ENCODE measurements around the gene IFI27. TPM values are rescaled to one million over a fixed set of nuclear protein-coding genes. Genes with fewer than 3 reads are reported as not detected.
A peak's percentile ranks its signal among the peaks of the same experiment; 100 is the strongest.

IFI27 gene
- total and polyA plus RNA-seq, 10 of the 15 experiments (the other 5 are each of a cell fraction or from before 2014, with no cell fraction given): 1.1 to 45.5 (median 3.3) TPM

GRCh38 chr14:94142836-94143235 lies 32.3 kb downstream of the IFI27 start:
- ChIA-PET SMC1A (ENCODE audit: uncharacterized antibody, unreplicated experiment) (interaction anchor here (0.6 to 1.5 kb wide), 6 partner anchors 14 to 203 kb away, joined by 3 to 5 read pairs (median 3); no protein-coding TSS in a partner anchor), POLR2A (no interaction called here), RAD21 (ENCODE audit: unreplicated experiment) (interaction anchor here (0.9 to 1.2 kb wide), 4 partner anchors 11 to 134 kb away, joined by 3 to 5 read pairs (median 3); no protein-coding TSS in a partner anchor), CTCF (interaction anchor here (0.7 to 8.9 kb wide), 5 partner anchors 11 to 528 kb away, joined by 3 to 221 read pairs (median 10); no protein-coding TSS in a partner anchor)
- Histone ChIP-seq H3K27me3 (replicated peaks in 1 of 2; ENCODE audit: control insufficient read depth in 2 of 2, insufficient read depth in 2 of 2, low read length in 1 of 2) (no peaks in the 10 kb centered on the region), H2AFZ (ENCODE audit: control insufficient read depth, low read depth, low read length) (no peak overlapping the region), H3K4me2 (ENCODE audit: control insufficient read depth, insufficient read depth) (no peak overlapping the region), H3K4me1 (ENCODE audit: control insufficient read depth, insufficient read depth, low read length) (peaks cover 5% of the 10 kb centered on the region), H3K4me3 (no peak overlapping the region), H4K20me1 (ENCODE audit: control insufficient read depth, insufficient read depth) (no peaks in the 10 kb centered on the region), H3K36me3 (ENCODE audit: control insufficient read depth in 2 of 2, insufficient read depth in 2 of 2, low read length in 1 of 2) (no peaks in the 10 kb centered on the region), H3K79me2 (ENCODE audit: control insufficient read depth, insufficient read depth, low read length) (no peaks in the 10 kb centered on the region), H3K9ac (ENCODE audit: control insufficient read depth, insufficient read depth, low read length) (no peak overlapping the region), H3K9me3 (replicated peaks; ENCODE audit: control insufficient read depth, insufficient read depth, low read length) (no peaks in the 10 kb centered on the region; the same call in 2 of the 3 replicates), H3K27ac (ENCODE audit: control insufficient read depth, insufficient read depth) (no peak overlapping the region)
- in situ Hi-C loops (cut with MboI): no loop called here
- 0% methylated on average over 1 of the region's 1 CpG for WGBS (ENCODE audit: insufficient coverage, insufficient replicate concordance, low lambda C conversion rate, missing lambda C conversion rate)
- no peak for TF ChIP-seq ZBED1 (IDR thresholded peaks at IDR 0.05; ENCODE audit: borderline replicate concordance)
- TF ChIP-seq BCL11A (IDR thresholded peaks at IDR 0.05; ENCODE audit: low read depth, low read length): no peak
- TF ChIP-seq ZBTB33 (IDR thresholded peaks at IDR 0.05): no peak
- TF ChIP-seq EED (IDR thresholded peaks at IDR 0.05; ENCODE audit: low read depth): no peak
- FAIRE-seq (no peak), DNase-seq (ENCODE audit: low read depth, low spot score) (no peak), ATAC-seq (no peak)
- BruUV-seq (replicated peaks): no TSS peak
- intact Hi-C loops (cut with micrococcal nuclease; ENCODE audit: unreplicated experiment): no loop called here

DNA sequence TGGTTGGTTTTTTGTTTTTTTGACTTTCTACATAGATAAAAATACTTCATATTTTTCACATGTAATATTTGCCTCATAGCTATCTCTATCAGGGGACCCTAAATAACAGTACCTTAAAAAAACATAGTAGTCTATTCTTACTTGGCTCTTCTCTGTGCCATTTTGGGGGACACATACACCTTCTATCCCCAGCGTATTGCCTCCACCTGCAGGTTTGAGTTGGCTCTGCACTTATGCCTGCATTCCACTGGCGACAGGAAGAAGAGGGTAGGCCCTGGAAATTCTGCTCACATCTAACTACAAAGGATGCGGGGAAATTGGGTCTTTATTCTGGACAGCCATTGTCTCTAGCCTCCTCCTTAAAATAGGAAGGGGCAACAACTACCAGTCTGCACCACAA lies 32.7 kb downstream of the IFI27 start:
- Histone ChIP-seq H3K9ac (ENCODE audit: control insufficient read depth, insufficient read depth, low read length) (no peak overlapping the region), H3K79me2 (ENCODE audit: control insufficient read depth, insufficient read depth, low read length) (no peaks in the 10 kb centered on the region), H3K27ac (ENCODE audit: control insufficient read depth, insufficient read depth) (no peak overlapping the region), H2AFZ (ENCODE audit: control insufficient read depth, low read depth, low read length) (no peak overlapping the region), H3K27me3 (replicated peaks in 1 of 2; ENCODE audit: control insufficient read depth in 2 of 2, insufficient read depth in 2 of 2, low read length in 1 of 2) (no peaks in the 10 kb centered on the region), H3K4me1 (ENCODE audit: control insufficient read depth, insufficient read depth, low read length) (peaks cover 5% of the 10 kb centered on the region), H4K20me1 (ENCODE audit: control insufficient read depth, insufficient read depth) (no peaks in the 10 kb centered on the region), H3K4me3 (no peak overlapping the region), H3K4me2 (ENCODE audit: control insufficient read depth, insufficient read depth) (no peak overlapping the region), H3K36me3 (ENCODE audit: control insufficient read depth in 2 of 2, insufficient read depth in 2 of 2, low read length in 1 of 2) (no peaks in the 10 kb centered on the region), H3K9me3 (replicated peaks; ENCODE audit: control insufficient read depth, insufficient read depth, low read length) (no peaks in the 10 kb centered on the region; the same call in 2 of the 3 replicates)
- in situ Hi-C loops (cut with MboI): no loop called here
- SMC1A ChIA-PET (ENCODE audit: uncharacterized antibody, unreplicated experiment): interaction anchor here (0.6 to 0.7 kb wide), 2 partner anchors 14 to 108 kb away, joined by 3 read pairs; no protein-coding TSS in a partner anchor
- intact Hi-C loops (cut with micrococcal nuclease; ENCODE audit: unreplicated experiment): no loop called here
- ATAC-seq (peak; percentile 83), FAIRE-seq (no peak), DNase-seq (ENCODE audit: low read depth, low spot score) (no peak)
- RAD21 ChIA-PET (ENCODE audit: unreplicated experiment): interaction anchor here (1.2 kb wide), 1 partner anchor 107 kb away, joined by 3 read pairs; no protein-coding TSS in a partner anchor
- CTCF ChIA-PET: interaction anchor here (1.8 to 8.9 kb wide), 3 partner anchors 11 to 107 kb away, joined by 10 to 221 read pairs (median 34); no protein-coding TSS in a partner anchor
- no TSS peak for BruUV-seq (replicated peaks)
- POLR2A ChIA-PET: no interaction called here
- WGBS (ENCODE audit: insufficient coverage, insufficient replicate concordance, low lambda C conversion rate, missing lambda C conversion rate): 22% methylated on average over 3 of the region's 3 CpGs
- TF ChIP-seq TAF1 (IDR thresholded peaks at IDR 0.05; ENCODE audit: borderline replicate concordance, low read depth, low read length): no peak
- TF ChIP-seq ZNF384 (IDR thresholded peaks at IDR 0.05; ENCODE audit: borderline replicate concordance, low read depth, low read length): no peak
- TF ChIP-seq CTCF (IDR thresholded peaks at IDR 0.05 in 2 of 3, conservative IDR thresholded peaks at IDR 0.05 in 1 of 3; ENCODE audit: control insufficient read depth in 2 of 3, extremely low read depth in 1 of 3, insufficient read depth in 1 of 3, low read depth in 3 of 3, low read length in 3 of 3): peak; percentile 37 to 49 (median 41); a peak in 5 of 6 replicates
- TF ChIP-seq RAD21 (IDR thresholded peaks at IDR 0.05; ENCODE audit: insufficient read depth, low read depth, low read length): peak; percentile 33
- TF ChIP-seq, protein P1, sequence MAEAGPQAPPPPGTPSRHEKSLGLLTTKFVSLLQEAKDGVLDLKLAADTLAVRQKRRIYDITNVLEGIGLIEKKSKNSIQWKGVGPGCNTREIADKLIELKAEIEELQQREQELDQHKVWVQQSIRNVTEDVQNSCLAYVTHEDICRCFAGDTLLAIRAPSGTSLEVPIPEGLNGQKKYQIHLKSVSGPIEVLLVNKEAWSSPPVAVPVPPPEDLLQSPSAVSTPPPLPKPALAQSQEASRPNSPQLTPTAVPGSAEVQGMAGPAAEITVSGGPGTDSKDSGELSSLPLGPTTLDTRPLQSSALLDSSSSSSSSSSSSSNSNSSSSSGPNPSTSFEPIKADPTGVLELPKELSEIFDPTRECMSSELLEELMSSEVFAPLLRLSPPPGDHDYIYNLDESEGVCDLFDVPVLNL (IDR thresholded peaks at IDR 0.05; ENCODE audit: low read depth, low read length): no peak
- TF ChIP-seq POU2F2 (IDR thresholded peaks at IDR 0.05; ENCODE audit: borderline replicate concordance, low read depth, low read length): no peak
- TF ChIP-seq DPF2 (IDR thresholded peaks at IDR 0.05): no peak
